ENCODE measurements around the gene CDK6. TPM values are rescaled to one million over a fixed set of nuclear protein-coding genes. Genes with fewer than 3 reads are reported as not detected.
"Not testable (repeated sequence)": the region's sequence is repeated elsewhere in the genome, so short reads cannot be mapped to it uniquely, and the experiment has no call there.

The CDK6 gene
- 10 to 100 TPM; 32.6 to 35.0 TPM for total RNA-seq

DNA sequence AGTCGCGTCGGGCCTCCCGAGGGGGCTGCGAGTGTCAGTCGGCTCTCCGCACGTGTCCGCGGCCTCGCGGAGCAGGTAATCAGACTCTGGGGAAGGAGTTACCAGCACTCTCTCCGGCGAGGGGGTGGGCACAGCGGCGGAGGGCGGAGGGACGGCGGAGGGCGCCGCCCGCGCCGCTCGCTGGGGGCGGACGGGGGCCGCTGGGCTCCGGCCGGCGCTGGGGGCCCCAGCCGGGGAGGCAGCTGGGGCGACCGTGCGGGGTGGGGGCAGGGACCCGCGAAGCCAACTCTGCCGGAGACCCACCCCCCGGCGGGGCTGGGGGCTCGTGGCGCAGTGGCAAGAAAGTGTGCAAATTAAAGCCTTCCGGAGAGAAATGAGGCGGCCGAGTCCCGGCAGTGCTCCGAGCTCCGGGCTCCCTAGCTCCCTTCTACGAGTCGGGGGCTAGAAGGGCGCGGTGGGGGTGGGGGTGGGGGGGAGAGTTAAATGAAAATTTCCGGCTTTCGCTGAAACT, at the start of gene CDK6:
Gene CDK6 (minus strand): TSS at position 85 of the 511 bp plus-strand sequence. CDS start 3,250 bp downstream, outside the sequence.
- TF ChIP-seq CTCF (IDR thresholded peaks at IDR 0.05) (no peak), POLR2A (IDR thresholded peaks at IDR 0.05) (peak in 2 of 3 donors; percentile 14 to 34)
- H3K27me3 ChIP-seq = no peaks in the 10 kb centered on the region
- H3K27ac ChIP-seq = peak within 1 kb of the TSS; percentile 82 to 90 (median 85)
- ATAC-seq (peak; percentile 49), DNase-seq (peak; percentile 69 to 77 (median 71))
- H3K4me3 ChIP-seq = peak within 1 kb of the TSS; percentile 78 to 88
- intact Hi-C loops (cut with DNase I) = loop anchor here (10.0 kb wide), 2 partner anchors 142 to 212 kb away; no protein-coding TSS in a partner anchor
- H3K9me3 ChIP-seq = no peaks in the 10 kb centered on the region
- 0 to 1% methylated on average over 12 to 46 of the region's 54 CpGs for WGBS, 2 donors
- H3K4me1 ChIP-seq = peaks cover 8% of the 10 kb centered on the region
- H3K36me3 ChIP-seq (replicated peaks in 1 of 2; ENCODE audit: insufficient read depth in 1 of 2, low read depth in 2 of 2) = no peaks in the 10 kb centered on the region

- H3K4me3 ChIP-seq; DNase-seq; ATAC-seq; intact Hi-C loops (cut with DNase I); H3K27ac ChIP-seq; H3K36me3 ChIP-seq (replicated peaks in 1 of 2; ENCODE audit: insufficient read depth in 1 of 2, low read depth in 2 of 2); H3K4me1 ChIP-seq; H3K27me3 ChIP-seq; H3K9me3 ChIP-seq: not testable (repeated sequence)
- WGBS, 2 donors = 77 to 84% methylated on average over 2 of the region's 2 CpGs
These were observed 49.7 kb upstream of the CDK6 start for GRCh38 chr7:92886039-92886438.

- Histone ChIP-seq H3K36me3 (replicated peaks in 1 of 2; ENCODE audit: insufficient read depth in 1 of 2, low read depth in 2 of 2) (no peaks in the 10 kb centered on the region), H3K27me3 (no peaks in the 10 kb centered on the region), H3K4me3 (no peak overlapping the region), H3K4me1 (no peaks in the 10 kb centered on the region), H3K27ac (no peak overlapping the region), H3K9me3 (no peaks in the 10 kb centered on the region)
- no peak for DNase-seq
- intact Hi-C loops (cut with DNase I) = no loop called here
- no peak for ATAC-seq
- TF ChIP-seq POLR2A (IDR thresholded peaks at IDR 0.05) = no peak
- no peak for TF ChIP-seq CTCF (IDR thresholded peaks at IDR 0.05)
These were observed 47.8 kb upstream of the CDK6 start for GRCh38 chr7:92884218-92884617.

- no peak overlapping the region for H3K4me3 ChIP-seq
- H3K27me3 ChIP-seq = no peaks in the 10 kb centered on the region
- no peak for TF ChIP-seq CTCF (IDR thresholded peaks at IDR 0.05)
- TF ChIP-seq POLR2A (IDR thresholded peaks at IDR 0.05) = no peak
- no peak overlapping the region for H3K27ac ChIP-seq
- no peaks in the 10 kb centered on the region for H3K4me1 ChIP-seq
- H3K36me3 ChIP-seq (replicated peaks in 1 of 2; ENCODE audit: insufficient read depth in 1 of 2, low read depth in 2 of 2) = no peaks in the 10 kb centered on the region
- DNase-seq (no peak), ATAC-seq (no peak)
- H3K9me3 ChIP-seq = no peaks in the 10 kb centered on the region
- 53 to 71% methylated on average over 1 of the region's 1 CpG for WGBS, 2 donors
- intact Hi-C loops (cut with DNase I) = no loop called here
These were observed 46.4 kb upstream of the CDK6 start for GRCh38 chr7:92882760-92883159.

- 69 to 75% methylated on average over 3 to 4 of the region's 4 CpGs for WGBS, 2 donors
- no peak overlapping the region for H3K27ac ChIP-seq
- no peaks in the 10 kb centered on the region for H3K4me1 ChIP-seq
- H3K27me3 ChIP-seq = no peaks in the 10 kb centered on the region
- no peaks in the 10 kb centered on the region for H3K36me3 ChIP-seq (replicated peaks in 1 of 2; ENCODE audit: insufficient read depth in 1 of 2, low read depth in 2 of 2)
- DNase-seq (no peak), ATAC-seq (no peak)
- H3K9me3 ChIP-seq = no peaks in the 10 kb centered on the region
- no peak for TF ChIP-seq CTCF (IDR thresholded peaks at IDR 0.05)
- no peak for TF ChIP-seq POLR2A (IDR thresholded peaks at IDR 0.05)
- intact Hi-C loops (cut with DNase I) = no loop called here
- no peak overlapping the region for H3K4me3 ChIP-seq
These were observed 44.7 kb upstream of the CDK6 start for GRCh38 chr7:92881091-92881485.
